Astrocyte (in vitro differentiated cells and primary cell): ENCODE data around the gene MZT1.

ENCODE experiments used
- CTCF ChIP-seq: IDR thresholded peaks from 2 replicates; pipeline ENCODE4 v1.5.1; 2011; ENCODE audit warnings: low read depth, mild to moderate bottlenecking, inconsistent platforms, low read length, moderate library complexity; ENCODE audit not compliant: insufficient read depth
- EZH2 ChIP-seq: IDR thresholded peaks from 2 replicates; pipeline ENCODE4 v1.6.1; 2012; ENCODE audit warnings: mild to moderate bottlenecking, low read length, inconsistent platforms; ENCODE audit not compliant: insufficient read depth

- TF ChIP-seq CTCF (no peak), EZH2 (no peak)
These were observed 64.9 kb downstream of the MZT1 start for GRCh38 chr13:72662548-72662947.
